Esophagus squamous epithelium (tissue), 5 donors: Measurements from ENCODE around the gene DNAJC30. TPM values are rescaled to one million over a fixed set of nuclear protein-coding genes. Genes with fewer than 3 reads are reported as not detected.

Experiments used
- DNase-seq: peaks from one replicate; lab custom pipeline; 2025; lab: John Stamatoyannopoulos, UW
- H3K27ac ChIP-seq, 4 donors: fragments of 200-600 bp; sonication (generic); one replicate each; pipeline ENCODE4 v1.5.1; 2016 to 2019; ENCODE audit warnings: mild to moderate bottlenecking in 1 of 4
- H3K27me3 ChIP-seq, 4 donors: fragments of 200-600 bp; sonication (generic); 1 replicate in 3 of 4; 2 replicates in 1 of 4; pipeline versions ENCODE4 v1.5.1 to v1.6.0; 2017 to 2021; ENCODE audit warnings: antibody characterized with exemption in 1 of 4
- H3K36me3 ChIP-seq, 3 donors: fragments of 200-600 bp; sonication (generic); one replicate each; pipeline ENCODE4 v1.5.1; 2016 to 2019
- H3K4me1 ChIP-seq, 3 donors: fragments of 200-600 bp; sonication (generic); one replicate each; pipeline ENCODE4 v1.5.1; 2017 to 2019
- H3K4me3 ChIP-seq, 4 donors: fragments of 200-600 bp; sonication (generic); 1 replicate in 3 of 4; 2 replicates in 1 of 4; pipeline ENCODE4 v1.5.1; 2016 to 2019; ENCODE audit warnings: mild to moderate bottlenecking in 2 of 4, moderate library complexity in 1 of 4
- H3K9me3 ChIP-seq, 3 donors: fragments of 200-600 bp; sonication (generic); one replicate each; pipeline ENCODE4 v1.5.1; 2016 to 2019
- POLR2A ChIP-seq, 4 donors: fragments of 450-650 bp; IDR thresholded peaks; one replicate each; pipeline ENCODE4 v1.6.1; 2017; ENCODE audit warnings: antibody characterized with exemption in 4 of 4, mild to moderate bottlenecking in 4 of 4, moderate library complexity in 3 of 4
- WGBS, 2 donors: methylation state at CpG; one replicate each; pipeline ENCODE4 v1.1.5; 2018; 5-methylcytosine and 5-hydroxymethylcytosine counted together
- intact Hi-C: fragments of 100-400 bp; cut with DNase I; formaldehyde crosslinking; loops from one replicate; pipeline ENCODE4 v1.15.0; 2022
- small RNA-seq, 4 donors: library from RNA; depleted of rRNA; stranded (forward); fragments of <200 nt; gene quantifications; one replicate each; pipeline ENCODE3, GENCODE V24; 2016
- total RNA-seq, 4 donors: library from RNA; depleted of rRNA; stranded (reverse); fragments of >200 nt; gene quantifications; one replicate each; pipeline ENCODE4 v1.1.0, GENCODE V29; 2016
- TF ChIP-seq, protein P1 (sequence below), 6 experiments: fragments of 450-650 bp in 4 of 6; fragments of 200-600 bp in 2 of 6; sonication (generic) in 2 of 6; IDR thresholded peaks; one replicate each; pipeline ENCODE4 v1.5.1; 2016 to 2019; ENCODE audit warnings: antibody characterized with exemption in 6 of 6, mild to moderate bottlenecking in 4 of 6, moderate library complexity in 4 of 6
- donor health status: DM: yes; HTN: yes; CAD: no.

DNAJC30 gene
- total RNA-seq, 4 donors from 2014 or later = 2.7 to 5.7 (median 4.8) TPM

DNA sequence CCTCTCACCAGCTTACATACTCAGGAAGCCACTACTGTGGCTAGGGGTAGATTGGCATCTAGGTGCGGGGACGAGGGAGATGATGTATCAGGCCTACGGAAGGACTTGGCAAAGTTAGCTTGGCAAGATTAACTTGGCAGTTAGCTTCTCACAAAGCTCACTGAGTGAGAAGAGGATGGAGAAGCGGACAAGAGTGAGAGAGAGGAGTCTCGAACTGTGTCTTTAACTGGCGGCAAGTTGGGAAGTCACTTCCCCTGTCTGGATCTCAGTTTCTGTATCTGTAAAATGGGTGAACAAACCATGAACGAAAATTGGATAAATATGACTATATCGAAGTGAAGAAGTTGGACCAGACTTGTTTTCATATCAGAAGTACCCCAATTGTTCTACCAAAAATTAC lies 49.4 kb downstream of the DNAJC30 start:
- Histone ChIP-seq H3K9me3 (no peaks in the 10 kb centered on the region), H3K4me1 (peaks cover 3 to 11% (median 3%) of the 10 kb centered on the region in 3 donors), H3K36me3 (no peaks in the 10 kb centered on the region), H3K27me3 (peaks cover 0 to 67% (median 0%) of the 10 kb centered on the region in 4 donors), H3K27ac (no peak overlapping the region), H3K4me3 (no peak overlapping the region)
- no peak for DNase-seq
- 70 to 76% methylated on average over 7 of the region's 8 CpGs for WGBS, 2 donors
- TF ChIP-seq, protein P1, sequence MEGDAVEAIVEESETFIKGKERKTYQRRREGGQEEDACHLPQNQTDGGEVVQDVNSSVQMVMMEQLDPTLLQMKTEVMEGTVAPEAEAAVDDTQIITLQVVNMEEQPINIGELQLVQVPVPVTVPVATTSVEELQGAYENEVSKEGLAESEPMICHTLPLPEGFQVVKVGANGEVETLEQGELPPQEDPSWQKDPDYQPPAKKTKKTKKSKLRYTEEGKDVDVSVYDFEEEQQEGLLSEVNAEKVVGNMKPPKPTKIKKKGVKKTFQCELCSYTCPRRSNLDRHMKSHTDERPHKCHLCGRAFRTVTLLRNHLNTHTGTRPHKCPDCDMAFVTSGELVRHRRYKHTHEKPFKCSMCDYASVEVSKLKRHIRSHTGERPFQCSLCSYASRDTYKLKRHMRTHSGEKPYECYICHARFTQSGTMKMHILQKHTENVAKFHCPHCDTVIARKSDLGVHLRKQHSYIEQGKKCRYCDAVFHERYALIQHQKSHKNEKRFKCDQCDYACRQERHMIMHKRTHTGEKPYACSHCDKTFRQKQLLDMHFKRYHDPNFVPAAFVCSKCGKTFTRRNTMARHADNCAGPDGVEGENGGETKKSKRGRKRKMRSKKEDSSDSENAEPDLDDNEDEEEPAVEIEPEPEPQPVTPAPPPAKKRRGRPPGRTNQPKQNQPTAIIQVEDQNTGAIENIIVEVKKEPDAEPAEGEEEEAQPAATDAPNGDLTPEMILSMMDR (IDR thresholded peaks at IDR 0.05) = no peak
- no peak for TF ChIP-seq POLR2A (IDR thresholded peaks at IDR 0.05)
- intact Hi-C loops = no loop called here

DNA sequence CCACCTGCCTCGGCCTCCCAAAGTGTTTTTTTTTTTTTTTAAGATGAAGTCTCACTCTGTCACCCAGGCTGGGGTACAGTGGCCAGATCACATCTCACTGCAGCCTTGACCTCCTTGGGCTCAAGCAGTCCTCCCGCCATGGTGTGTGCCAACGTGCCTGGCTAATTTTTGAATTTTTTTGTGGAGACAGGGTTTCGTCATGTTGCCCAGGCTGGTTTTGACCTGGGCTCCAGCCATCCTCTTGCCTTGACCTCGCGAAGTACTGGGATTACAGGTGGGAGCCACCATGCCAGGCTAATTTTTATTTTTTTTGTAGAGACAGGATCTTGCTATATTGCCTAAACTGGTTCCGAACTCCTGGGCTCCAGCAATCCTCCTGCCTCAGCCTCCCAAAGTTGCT lies 49.9 kb downstream of the DNAJC30 start:
- H3K4me3 ChIP-seq = no peak overlapping the region
- H3K27ac ChIP-seq = no peak overlapping the region
- no peak for TF ChIP-seq POLR2A (IDR thresholded peaks at IDR 0.05)
- TF ChIP-seq, protein P1 (IDR thresholded peaks at IDR 0.05) = no peak
- no peak for DNase-seq
- no peaks in the 10 kb centered on the region for H3K36me3 ChIP-seq
- 75 to 81% methylated on average over 4 to 7 of the region's 7 CpGs for WGBS, 2 donors
- H3K4me1 ChIP-seq = peaks cover 3 to 11% (median 3%) of the 10 kb centered on the region in 3 donors
- no peaks in the 10 kb centered on the region for H3K9me3 ChIP-seq
- intact Hi-C loops = no loop called here
- peaks cover 0 to 72% (median 1%) of the 10 kb centered on the region in 4 donors for H3K27me3 ChIP-seq

DNA sequence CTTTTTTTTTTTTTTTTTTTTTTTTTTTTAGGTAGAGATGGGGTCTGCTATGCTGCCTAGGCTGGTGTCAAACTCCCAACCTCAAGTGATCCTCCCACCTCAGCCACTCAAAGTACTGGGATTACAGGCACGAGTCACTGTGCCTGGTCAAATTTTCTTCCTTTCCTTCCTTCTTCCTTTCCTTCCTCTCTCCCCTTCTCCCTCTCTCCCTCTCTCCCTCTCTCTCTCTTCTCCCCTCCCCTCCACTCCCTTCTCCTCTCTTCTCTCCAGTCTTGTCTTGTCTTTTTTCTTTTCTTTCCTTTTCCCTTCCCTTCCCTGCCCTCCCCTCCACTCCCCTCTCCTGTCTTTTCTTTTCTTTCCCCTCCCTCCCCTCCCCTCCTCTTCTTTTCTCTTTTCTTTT lies 51.7 kb downstream of the DNAJC30 start:
- H3K4me3 ChIP-seq = no peak overlapping the region
- DNase-seq = no peak
- intact Hi-C loops = no loop called here
- H3K4me1 ChIP-seq = peaks cover 3 to 13% (median 3%) of the 10 kb centered on the region in 3 donors
- H3K9me3 ChIP-seq = no peaks in the 10 kb centered on the region
- H3K36me3 ChIP-seq = no peaks in the 10 kb centered on the region
- H3K27ac ChIP-seq = no peak overlapping the region
- TF ChIP-seq, protein P1 (IDR thresholded peaks at IDR 0.05) = no peak
- TF ChIP-seq POLR2A (IDR thresholded peaks at IDR 0.05) = no peak
- WGBS, 2 donors = 14 to 18% methylated on average over 1 of the region's 1 CpG
- peaks cover 0 to 90% (median 2%) of the 10 kb centered on the region in 4 donors for H3K27me3 ChIP-seq

Small RNA genes within 50 kb of the gene (small RNA-seq; reads per million reads assigned to genes)
- 0 reads per million in 4 donors for gene MIR4284
- 0 reads per million in 4 donors for gene RN7SL265P

Other genes starting within 250 kb of the DNAJC30 start
- gene FZD9, start 249.7 kb downstream of the DNAJC30 start, total RNA-seq = 1 to 10 TPM in 1 of 4 donors, under 1 TPM in 2, not detected in 1; 0.09 to 1.3 (median 0.61) TPM
- 10 to 100 TPM; 18.8 to 40.4 (median 27.4) TPM for gene BAZ1B, start 161.2 kb downstream of the DNAJC30 start, total RNA-seq
- gene BCL7B, start 125.8 kb downstream of the DNAJC30 start, total RNA-seq = 10 to 100 TPM; 39.8 to 55.3 (median 43.0) TPM
- gene TBL2, start 104.9 kb downstream of the DNAJC30 start, total RNA-seq = 10 to 100 TPM; 18.1 to 34.8 (median 26.7) TPM
- 10 to 100 TPM in 1 of 4 donors, 1 to 10 TPM in 2, under 1 TPM in 1; 0.53 to 13.5 (median 2.9) TPM for gene MLXIPL, start 58.9 kb downstream of the DNAJC30 start, total RNA-seq
- 1 to 10 TPM in 1 of 4 donors, under 1 TPM in 1, not detected in 2; 0.97 to 1.3 TPM for gene VPS37D, start 15.6 kb downstream of the DNAJC30 start, total RNA-seq
- gene BUD23, start 144 bp upstream of the DNAJC30 start, total RNA-seq = 10 to 100 TPM; 24.9 to 44.7 (median 42.6) TPM
- 1 to 10 TPM in 3 of 4 donors, under 1 TPM in 1; 0.94 to 4.0 (median 1.8) TPM for gene STX1A, start 36.2 kb upstream of the DNAJC30 start, total RNA-seq
- gene ABHD11, start 55.3 kb upstream of the DNAJC30 start, total RNA-seq = 10 to 100 TPM in 3 of 4 donors, 1 to 10 TPM in 1; 8.3 to 22.6 (median 19.3) TPM
- gene CLDN3, start 86.8 kb upstream of the DNAJC30 start, total RNA-seq = 1 to 10 TPM in 1 of 4 donors, not detected in 3; 1.3 TPM
- 100 to 1,000 TPM in 3 of 4 donors, 10 to 100 TPM in 1; 99.4 to 436 (median 200) TPM for gene CLDN4, start 147.5 kb upstream of the DNAJC30 start, total RNA-seq
- gene METTL27, start 159.1 kb upstream of the DNAJC30 start, total RNA-seq = 1 to 10 TPM in 1 of 4 donors, under 1 TPM in 1, not detected in 2; 0.34 to 4.4 TPM
- gene TMEM270, start 177.7 kb upstream of the DNAJC30 start, total RNA-seq = not detected